Astrocyte (in vitro differentiated cells and primary cell): Measurements from ENCODE around the gene CRYBG1. TPM values are rescaled to one million over a fixed set of nuclear protein-coding genes. Genes with fewer than 3 reads are reported as not detected.
A peak's percentile ranks its signal among the peaks of the same experiment; 100 is the strongest.

Experiments used
- DNase-seq: peaks from one replicate; pipeline ENCODE4 v3.0.0-alpha.2; 2010; ENCODE audit warnings: low read depth
- FAIRE-seq: peaks from 2 replicates; lab custom pipeline; 2011; peaks lifted over from hg19 to GRCh38; lab: Jason Lieb, UNC
- H2AFZ ChIP-seq: 2 replicates; pipeline ENCODE4 v1.6.0; 2012; ENCODE audit warnings: low read depth, low read length, inconsistent platforms
- H3K27ac ChIP-seq: 2 replicates; pipeline ENCODE4 v1.5.1; 2011; ENCODE audit warnings: low read depth, low read length, inconsistent platforms
- H3K27me3 ChIP-seq: 2 replicates; pipeline ENCODE4 v1.6.0; 2011; ENCODE audit warnings: low read length, inconsistent platforms; ENCODE audit not compliant: insufficient read depth
- H3K36me3 ChIP-seq: 2 replicates; pipeline ENCODE4 v1.5.1; 2011; ENCODE audit warnings: low read length, inconsistent platforms; ENCODE audit not compliant: insufficient read depth
- H3K4me1 ChIP-seq: 2 replicates; pipeline ENCODE4 v1.5.1; 2011; ENCODE audit warnings: low read length, inconsistent platforms; ENCODE audit not compliant: insufficient read depth
- H3K4me2 ChIP-seq: 2 replicates; pipeline ENCODE4 v1.6.0; 2012; ENCODE audit warnings: low read length, inconsistent platforms
- H3K4me3 ChIP-seq: 2 replicates; pipeline ENCODE4 v1.5.1; 2011; ENCODE audit warnings: low read depth, mild to moderate bottlenecking, low read length, inconsistent platforms; ENCODE audit not compliant: insufficient read depth
- H3K79me2 ChIP-seq: 2 replicates; pipeline ENCODE4 v1.6.0; 2012; ENCODE audit warnings: mild to moderate bottlenecking, low read length, inconsistent platforms; ENCODE audit not compliant: insufficient read depth
- H3K9ac ChIP-seq: 2 replicates; pipeline ENCODE4 v1.6.0; 2012; ENCODE audit warnings: mild to moderate bottlenecking, low read length, inconsistent platforms
- H3K9me3 ChIP-seq: 2 replicates; pipeline ENCODE4 v1.5.1; 2012; ENCODE audit warnings: low read depth, mild to moderate bottlenecking, low read length, inconsistent platforms; ENCODE audit not compliant: insufficient read depth
- H4K20me1 ChIP-seq: 2 replicates; pipeline ENCODE4 v1.6.0; 2012; ENCODE audit warnings: low read length, inconsistent platforms; ENCODE audit not compliant: insufficient read depth
- H3K27ac Mint-ChIP-seq: one replicate; pipeline ENCODE4 v1.8.0; 2021; ENCODE audit warnings: mild to moderate bottlenecking, mixed read lengths; ENCODE audit not compliant: unreplicated experiment
- H3K27me3 Mint-ChIP-seq: one replicate; pipeline ENCODE4 v1.8.0; 2021; ENCODE audit warnings: low read depth, mixed read lengths; ENCODE audit not compliant: unreplicated experiment
- H3K36me3 Mint-ChIP-seq: one replicate; pipeline ENCODE4 v1.8.0; 2021; ENCODE audit warnings: low read depth, mixed read lengths; ENCODE audit not compliant: unreplicated experiment
- H3K4me1 Mint-ChIP-seq: one replicate; pipeline ENCODE4 v1.8.0; 2021; ENCODE audit warnings: low read depth, mixed read lengths; ENCODE audit not compliant: unreplicated experiment
- H3K4me3 Mint-ChIP-seq: one replicate; pipeline ENCODE4 v1.8.0; 2021; ENCODE audit warnings: mild to moderate bottlenecking, moderate library complexity, mixed read lengths; ENCODE audit not compliant: unreplicated experiment
- H3K9me3 Mint-ChIP-seq: one replicate; pipeline ENCODE4 v1.8.0; 2021; ENCODE audit warnings: mild to moderate bottlenecking, mixed read lengths; ENCODE audit not compliant: unreplicated experiment
- CTCF ChIP-seq: IDR thresholded peaks from 2 replicates; pipeline ENCODE4 v1.5.1; 2011; ENCODE audit warnings: low read depth, mild to moderate bottlenecking, inconsistent platforms, low read length, moderate library complexity; ENCODE audit not compliant: insufficient read depth
- EZH2 ChIP-seq: IDR thresholded peaks from 2 replicates; pipeline ENCODE4 v1.6.1; 2012; ENCODE audit warnings: mild to moderate bottlenecking, low read length, inconsistent platforms; ENCODE audit not compliant: insufficient read depth
- total RNA-seq: library from RNA; stranded (reverse); gene quantifications from 2 replicates; pipeline ENCODE4 v1.2.1, GENCODE V29; 2021

Gene CRYBG1
- total RNA-seq, 1 donor from 2014 or later: 0.64 TPM

DNA sequence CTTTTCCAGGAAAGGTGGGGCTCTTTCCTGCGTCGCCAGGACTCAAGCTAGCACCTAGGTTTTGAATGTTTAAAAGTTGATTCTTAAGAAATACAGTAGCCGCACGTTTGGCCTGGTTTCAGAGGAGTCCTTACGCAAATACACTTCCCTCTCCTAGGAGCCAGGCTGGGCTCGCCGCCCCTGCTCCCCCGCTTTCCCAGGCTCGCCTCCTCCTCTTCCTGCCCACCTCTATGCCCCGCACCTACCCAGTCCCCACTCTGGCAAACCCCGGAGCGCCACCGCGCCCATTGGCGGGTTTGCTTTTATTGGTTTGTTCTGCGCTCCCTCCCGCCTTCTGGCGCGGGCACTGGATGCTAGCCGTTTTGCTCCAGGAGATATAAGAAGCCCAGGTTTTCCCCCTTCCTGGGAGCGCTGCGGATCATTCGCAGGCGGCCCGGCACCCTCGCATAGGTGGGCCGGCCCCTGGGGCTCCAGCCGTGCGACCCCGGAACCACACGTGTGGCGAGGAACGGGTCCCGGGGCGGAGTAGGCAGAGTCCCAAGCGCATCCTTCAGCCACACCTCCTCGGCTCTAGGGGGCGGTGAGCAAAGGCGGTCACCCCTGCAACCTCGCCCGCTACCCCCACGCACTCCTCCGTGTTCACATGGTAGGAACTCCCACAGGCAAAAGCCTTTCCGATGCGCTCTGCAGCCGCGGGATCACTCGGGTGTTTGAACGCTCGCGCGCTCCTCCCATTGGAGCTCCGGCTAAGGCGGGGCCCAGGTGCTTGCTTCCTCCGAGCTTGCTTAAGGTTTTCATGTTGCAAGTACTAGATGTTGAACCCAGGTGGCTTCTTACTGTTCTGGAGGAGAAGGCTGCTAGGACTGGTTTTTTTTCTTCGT is 149.8 kb downstream of the CRYBG1 start:
- Histone ChIP-seq H3K9ac (no peak overlapping the region), H2AFZ (peak overlapping the region; percentile 77), H3K9me3 (no peaks in the 10 kb centered on the region), H3K36me3 (no peaks in the 10 kb centered on the region), H3K79me2 (no peaks in the 10 kb centered on the region), H3K4me3 (peak overlapping the region; percentile 58), H3K4me1 (peaks cover 27% of the 10 kb centered on the region), H3K27me3 (peaks cover 33% of the 10 kb centered on the region), H3K4me2 (peak overlapping the region; percentile 92), H3K27ac (no peak overlapping the region), H4K20me1 (no peaks in the 10 kb centered on the region)
- peaks cover 2% of the 10 kb centered on the region for H3K36me3 Mint-ChIP-seq
- peaks cover 64% of the 10 kb centered on the region for H3K27me3 Mint-ChIP-seq
- H3K9me3 Mint-ChIP-seq: no peaks in the 10 kb centered on the region
- no peak for TF ChIP-seq CTCF
- no peak for TF ChIP-seq EZH2
- H3K4me1 Mint-ChIP-seq: peaks cover 8% of the 10 kb centered on the region
- no peak overlapping the region for H3K27ac Mint-ChIP-seq
- H3K4me3 Mint-ChIP-seq: peak overlapping the region; percentile 66
- DNase-seq (no peak), FAIRE-seq (no peak)

DNA sequence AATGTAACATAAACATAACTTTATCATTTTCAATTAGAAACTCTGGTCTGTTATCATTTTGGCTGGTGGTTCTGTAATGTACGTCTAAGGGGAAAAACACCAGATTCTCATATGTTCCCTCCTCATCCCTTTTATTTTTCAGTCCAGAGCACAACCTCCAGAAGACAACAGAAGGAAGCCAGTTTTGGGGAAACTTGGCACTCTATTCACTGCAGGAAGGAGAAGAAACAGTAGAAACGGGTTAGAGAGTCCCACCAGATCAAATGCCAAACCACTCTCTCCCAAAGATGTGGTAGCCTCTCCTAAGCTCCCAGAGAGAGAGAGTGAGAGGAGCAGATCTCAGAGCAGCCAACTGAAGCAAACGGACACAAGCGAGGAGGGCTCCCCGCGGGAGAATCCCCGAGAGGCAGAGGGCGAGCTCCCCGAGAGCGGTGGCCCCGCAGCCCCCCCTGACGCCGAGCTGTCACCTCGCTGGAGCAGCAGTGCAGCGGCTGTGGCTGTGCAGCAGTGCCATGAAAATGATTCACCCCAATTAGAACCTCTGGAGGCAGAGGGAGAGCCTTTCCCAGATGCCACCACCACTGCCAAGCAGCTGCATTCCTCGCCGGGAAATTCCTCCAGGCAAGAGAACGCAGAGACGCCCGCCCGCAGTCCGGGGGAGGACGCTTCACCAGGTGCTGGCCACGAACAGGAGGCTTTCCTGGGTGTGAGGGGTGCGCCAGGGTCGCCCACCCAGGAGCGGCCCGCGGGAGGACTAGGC is 151.0 kb downstream of the CRYBG1 start:
- Mint-ChIP-seq H3K9me3 (no peaks in the 10 kb centered on the region), H3K27ac (no peak overlapping the region), H3K36me3 (peaks cover 2% of the 10 kb centered on the region), H3K4me1 (peaks cover 8% of the 10 kb centered on the region), H3K27me3 (peaks cover 57% of the 10 kb centered on the region), H3K4me3 (peak overlapping the region; percentile 66)
- Histone ChIP-seq H3K4me2 (peak overlapping the region; percentile 92), H3K27ac (no peak overlapping the region), H3K79me2 (no peaks in the 10 kb centered on the region), H3K4me1 (peaks cover 27% of the 10 kb centered on the region), H3K4me3 (peak overlapping the region; percentile 77), H3K36me3 (no peaks in the 10 kb centered on the region), H4K20me1 (no peaks in the 10 kb centered on the region), H3K27me3 (peaks cover 33% of the 10 kb centered on the region), H3K9me3 (no peaks in the 10 kb centered on the region), H3K9ac (peak overlapping the region; percentile 75), H2AFZ (peak overlapping the region; percentile 88)
- no peak for TF ChIP-seq EZH2
- no peak for TF ChIP-seq CTCF
- no peak for FAIRE-seq
- DNase-seq: peak; percentile 45
